ENCODE measurements around the gene HMGXB4.

HMGXB4 gene

GRCh38 chr22:35250156-35250555 lies 7.1 kb upstream of the HMGXB4 start:
- DNase-seq, result no peak

GRCh38 chr22:35253946-35254345 lies 3.3 kb upstream of the HMGXB4 start:
- in situ Hi-C loops (cut with HindIII; ENCODE audit: low pct_ligation_motif_present, low pct_unique_long_range_greater_than_20kb, low sequenced_read_pairs), result no loop called here
- DNase-seq, result no peak

More at GRCh38 chr22:35250156-35250555, 7.1 kb upstream of the HMGXB4 start:
- in situ Hi-C loops (cut with HindIII; ENCODE audit: low pct_ligation_motif_present, low pct_unique_long_range_greater_than_20kb, low sequenced_read_pairs), result no loop called here

GRCh38 chr22:35257002-35257320 lies 332 bp upstream of the HMGXB4 start:
- DNase-seq, result no peak
- in situ Hi-C loops (cut with HindIII; ENCODE audit: low pct_ligation_motif_present, low pct_unique_long_range_greater_than_20kb, low sequenced_read_pairs), result no loop called here

GRCh38 chr22:35258191-35258988 lies 1.1 kb downstream of the HMGXB4 start:
- no peak for DNase-seq
- in situ Hi-C loops (cut with HindIII; ENCODE audit: low pct_ligation_motif_present, low pct_unique_long_range_greater_than_20kb, low sequenced_read_pairs), result no loop called here

- no peak for DNase-seq
- in situ Hi-C loops (cut with HindIII; ENCODE audit: low pct_ligation_motif_present, low pct_unique_long_range_greater_than_20kb, low sequenced_read_pairs), result no loop called here
Measured at GRCh38 chr22:35264986-35265385, 7.7 kb downstream of the HMGXB4 start.

GRCh38 chr22:35266277-35266676 lies 9.0 kb downstream of the HMGXB4 start:
- in situ Hi-C loops (cut with HindIII; ENCODE audit: low pct_ligation_motif_present, low pct_unique_long_range_greater_than_20kb, low sequenced_read_pairs), result no loop called here
- no peak for DNase-seq

GRCh38 chr22:35269630-35270029 lies 12.3 kb downstream of the HMGXB4 start:
- in situ Hi-C loops (cut with HindIII; ENCODE audit: low pct_ligation_motif_present, low pct_unique_long_range_greater_than_20kb, low sequenced_read_pairs), result no loop called here
- no peak for DNase-seq

- no peak for DNase-seq
- in situ Hi-C loops (cut with HindIII; ENCODE audit: low pct_ligation_motif_present, low pct_unique_long_range_greater_than_20kb, low sequenced_read_pairs), result no loop called here
Measured at GRCh38 chr22:35274154-35274871, 17.0 kb downstream of the HMGXB4 start.

GRCh38 chr22:35275580-35275979 lies 18.3 kb downstream of the HMGXB4 start:
- in situ Hi-C loops (cut with HindIII; ENCODE audit: low pct_ligation_motif_present, low pct_unique_long_range_greater_than_20kb, low sequenced_read_pairs), result no loop called here
- no peak for DNase-seq

- in situ Hi-C loops (cut with HindIII; ENCODE audit: low pct_ligation_motif_present, low pct_unique_long_range_greater_than_20kb, low sequenced_read_pairs), result no loop called here
- DNase-seq, result no peak
Measured at GRCh38 chr22:35276019-35276418, 18.7 kb downstream of the HMGXB4 start.

GRCh38 chr22:35288116-35288515 lies 30.8 kb downstream of the HMGXB4 start:
- no peak for DNase-seq
- in situ Hi-C loops (cut with HindIII; ENCODE audit: low pct_ligation_motif_present, low pct_unique_long_range_greater_than_20kb, low sequenced_read_pairs), result no loop called here

- in situ Hi-C loops (cut with HindIII; ENCODE audit: low pct_ligation_motif_present, low pct_unique_long_range_greater_than_20kb, low sequenced_read_pairs), result no loop called here
- no peak for DNase-seq
Measured at GRCh38 chr22:35292786-35293185, 35.5 kb downstream of the HMGXB4 start.

- in situ Hi-C loops (cut with HindIII; ENCODE audit: low pct_ligation_motif_present, low pct_unique_long_range_greater_than_20kb, low sequenced_read_pairs), result no loop called here
Measured at GRCh38 chr22:35296051-35296450, 38.8 kb downstream of the HMGXB4 start.

GRCh38 chr22:35299217-35299672 lies 42.0 kb downstream of the HMGXB4 start:
- DNase-seq, result peak; percentile 33
- in situ Hi-C loops (cut with HindIII; ENCODE audit: low pct_ligation_motif_present, low pct_unique_long_range_greater_than_20kb, low sequenced_read_pairs), result no loop called here

More at GRCh38 chr22:35296051-35296450, 38.8 kb downstream of the HMGXB4 start:
- no peak for DNase-seq

GRCh38 chr22:35299673-35300499 lies 42.6 kb downstream of the HMGXB4 start, which contains the start of gene TOM1:
TOM1 (plus strand) TSS chr22:35299894; CDS start chr22:35299929, 35 bp downstream.
- in situ Hi-C loops (cut with HindIII; ENCODE audit: low pct_ligation_motif_present, low pct_unique_long_range_greater_than_20kb, low sequenced_read_pairs), result no loop called here
- DNase-seq, result peak; percentile 97

GRCh38 chr22:35301372-35301874 lies 44.1 kb downstream of the HMGXB4 start:
- DNase-seq, result no peak
- in situ Hi-C loops (cut with HindIII; ENCODE audit: low pct_ligation_motif_present, low pct_unique_long_range_greater_than_20kb, low sequenced_read_pairs), result no loop called here

GRCh38 chr22:35303029-35303624 lies 45.8 kb downstream of the HMGXB4 start:
- in situ Hi-C loops (cut with HindIII; ENCODE audit: low pct_ligation_motif_present, low pct_unique_long_range_greater_than_20kb, low sequenced_read_pairs), result no loop called here
- DNase-seq, result no peak

GRCh38 chr22:35305525-35306070 lies 48.3 kb downstream of the HMGXB4 start:
- in situ Hi-C loops (cut with HindIII; ENCODE audit: low pct_ligation_motif_present, low pct_unique_long_range_greater_than_20kb, low sequenced_read_pairs), result no loop called here
- DNase-seq, result no peak

Measured in ACHN (cell line).